H1 (cell line): ENCODE data around the gene CAMSAP1. TPM values are rescaled to one million over a fixed set of nuclear protein-coding genes. Genes with fewer than 3 reads are reported as not detected.

Experiments
- ASH2L ChIP-seq: fragments of 200-600, 300-600 bp; sonication (generic); IDR thresholded peaks from one replicate; pipeline ENCODE4 v1.7.1; 2017; ENCODE audit warnings: low read length
- BACH1 ChIP-seq: IDR thresholded peaks from 2 replicates; pipeline ENCODE4 v1.6.1; 2012; ENCODE audit warnings: low read length, improper control_type of control experiment
- CHD1 ChIP-seq: IDR thresholded peaks from 2 replicates; pipeline ENCODE4 v1.6.1; 2012; ENCODE audit warnings: low read depth, low read length, improper control_type of control experiment
- CHD7 ChIP-seq: fragments of 300-600 bp; sonication (generic); IDR thresholded peaks from 2 replicates; pipeline ENCODE4 v1.7.1; 2012; ENCODE audit warnings: low read length, moderate library complexity, mild to moderate bottlenecking, inconsistent platforms; ENCODE audit not compliant: insufficient replicate concordance
- EZH2 ChIP-seq: fragments of 200-600 bp; sonication (generic); IDR thresholded peaks from 2 replicates; pipeline ENCODE4 v1.7.1; 2012; ENCODE audit warnings: low read depth, mild to moderate bottlenecking, moderate library complexity, low read length, inconsistent platforms; ENCODE audit not compliant: severe bottlenecking
- HDAC6 ChIP-seq: IDR thresholded peaks from one replicate; pipeline ENCODE4 v1.7.1; 2012; ENCODE audit warnings: low read depth, mild to moderate bottlenecking, inconsistent platforms, low read length, moderate library complexity
- SIRT6 ChIP-seq: IDR thresholded peaks from one replicate; pipeline ENCODE4 v1.7.1; 2012; ENCODE audit warnings: low read length, inconsistent platforms
- SP1 ChIP-seq: IDR thresholded peaks from 2 replicates; pipeline ENCODE4 v1.6.1; 2011; ENCODE audit warnings: low read depth, low read length
- TAF1 ChIP-seq: IDR thresholded peaks from 2 replicates; pipeline ENCODE4 v1.6.1; 2011; ENCODE audit warnings: mild to moderate bottlenecking, low read depth, low read length
- polyA plus RNA-seq, 7 experiments: library from polyadenylated mRNA; depleted of rRNA in 3 of 7; stranded (reverse) in 5 of 7; unstranded in 2 of 7; fragments of >200 nt in 5 of 7; fragments of 200-250 nt in 2 of 7; gene quantifications; 1 replicate in 5 of 7; 2 replicates in 1 of 7; 4 replicates in 1 of 7; pipeline versions ENCODE4 v1.2.1 to v1.2.3, GENCODE V29; 2011 to 2013; ENCODE audit warnings: missing spikeins in 2 of 7, mixed read lengths in 2 of 7
- total RNA-seq: library from RNA; stranded (reverse); fragmentation: NEBNext Ultra II Directional; extraction: Animal tissue kit (Norgen Biotek cat#: 25700); gene quantifications from 2 replicates; pipeline ENCODE4 v1.2.1, GENCODE V29; 2021
- TF ChIP-seq, protein P1 (sequence below), 3 experiments: IDR thresholded peaks; 1 replicate in 2 of 3; 2 replicates in 1 of 3; pipeline versions ENCODE4 v1.5.1 to v1.6.1; 2011; ENCODE audit warnings: low read length in 3 of 3, mild to moderate bottlenecking in 3 of 3, inconsistent platforms in 2 of 3, low read depth in 1 of 3, moderate library complexity in 1 of 3; ENCODE audit not compliant: insufficient read depth in 1 of 3; ENCODE audit errors: control extremely low read depth in 1 of 3

Gene CAMSAP1
- total and polyA plus RNA-seq, 2 of the 8 experiments (the other 6 are each of a cell fraction or from before 2014, with no cell fraction given) = 13.4 to 44.0 TPM

DNA sequence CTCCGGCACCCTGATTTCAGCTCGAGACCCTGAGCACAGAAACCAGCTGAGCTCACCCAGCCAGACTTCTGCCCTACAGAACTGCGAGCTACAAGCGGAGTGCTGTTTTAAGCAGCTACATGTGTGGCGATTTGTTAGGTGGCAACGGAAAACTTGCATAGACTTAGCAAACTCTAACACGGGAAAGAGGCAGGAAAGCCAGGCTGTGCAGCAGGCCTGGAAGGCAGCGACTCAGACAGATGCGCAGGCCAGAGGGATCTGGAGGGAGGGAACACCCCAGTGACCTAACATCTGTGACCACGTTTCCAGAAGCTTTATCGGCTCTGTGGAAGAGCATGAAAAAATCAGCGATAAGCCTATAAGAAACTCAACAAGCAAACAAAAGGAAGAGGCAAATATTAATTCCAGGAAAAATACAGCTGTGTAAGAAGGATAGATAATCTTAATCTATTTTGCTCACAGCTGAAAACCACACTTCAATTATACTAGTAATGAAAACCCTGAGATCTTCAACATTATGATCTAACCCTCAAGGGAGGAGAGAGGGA is 42.9 kb upstream of the CAMSAP1 start (continued):
- no peak for TF ChIP-seq CHD7
- TF ChIP-seq CHD1 = no peak
- TF ChIP-seq ASH2L = no peak
- no peak for TF ChIP-seq EZH2
- no peak for TF ChIP-seq TAF1
- TF ChIP-seq HDAC6 = no peak
- TF ChIP-seq, protein P1, sequence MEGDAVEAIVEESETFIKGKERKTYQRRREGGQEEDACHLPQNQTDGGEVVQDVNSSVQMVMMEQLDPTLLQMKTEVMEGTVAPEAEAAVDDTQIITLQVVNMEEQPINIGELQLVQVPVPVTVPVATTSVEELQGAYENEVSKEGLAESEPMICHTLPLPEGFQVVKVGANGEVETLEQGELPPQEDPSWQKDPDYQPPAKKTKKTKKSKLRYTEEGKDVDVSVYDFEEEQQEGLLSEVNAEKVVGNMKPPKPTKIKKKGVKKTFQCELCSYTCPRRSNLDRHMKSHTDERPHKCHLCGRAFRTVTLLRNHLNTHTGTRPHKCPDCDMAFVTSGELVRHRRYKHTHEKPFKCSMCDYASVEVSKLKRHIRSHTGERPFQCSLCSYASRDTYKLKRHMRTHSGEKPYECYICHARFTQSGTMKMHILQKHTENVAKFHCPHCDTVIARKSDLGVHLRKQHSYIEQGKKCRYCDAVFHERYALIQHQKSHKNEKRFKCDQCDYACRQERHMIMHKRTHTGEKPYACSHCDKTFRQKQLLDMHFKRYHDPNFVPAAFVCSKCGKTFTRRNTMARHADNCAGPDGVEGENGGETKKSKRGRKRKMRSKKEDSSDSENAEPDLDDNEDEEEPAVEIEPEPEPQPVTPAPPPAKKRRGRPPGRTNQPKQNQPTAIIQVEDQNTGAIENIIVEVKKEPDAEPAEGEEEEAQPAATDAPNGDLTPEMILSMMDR (IDR thresholded peaks at IDR 0.05; ENCODE audit: control extremely low read depth in 1 of 3, insufficient read depth in 1 of 3, low read depth in 1 of 3, low read length in 3 of 3) = no peak
- TF ChIP-seq BACH1 = no peak
- TF ChIP-seq SP1 = no peak
- TF ChIP-seq SIRT6 = no peak
